IPS-NIHi11 (cell line): ENCODE measurements around the gene TAOK2.

Source experiments
- DNase-seq: peaks from one replicate; pipeline ENCODE4 v3.0.0; 2012; ENCODE audit warnings: mixed read lengths, low spot score

The TAOK2 gene

DNA sequence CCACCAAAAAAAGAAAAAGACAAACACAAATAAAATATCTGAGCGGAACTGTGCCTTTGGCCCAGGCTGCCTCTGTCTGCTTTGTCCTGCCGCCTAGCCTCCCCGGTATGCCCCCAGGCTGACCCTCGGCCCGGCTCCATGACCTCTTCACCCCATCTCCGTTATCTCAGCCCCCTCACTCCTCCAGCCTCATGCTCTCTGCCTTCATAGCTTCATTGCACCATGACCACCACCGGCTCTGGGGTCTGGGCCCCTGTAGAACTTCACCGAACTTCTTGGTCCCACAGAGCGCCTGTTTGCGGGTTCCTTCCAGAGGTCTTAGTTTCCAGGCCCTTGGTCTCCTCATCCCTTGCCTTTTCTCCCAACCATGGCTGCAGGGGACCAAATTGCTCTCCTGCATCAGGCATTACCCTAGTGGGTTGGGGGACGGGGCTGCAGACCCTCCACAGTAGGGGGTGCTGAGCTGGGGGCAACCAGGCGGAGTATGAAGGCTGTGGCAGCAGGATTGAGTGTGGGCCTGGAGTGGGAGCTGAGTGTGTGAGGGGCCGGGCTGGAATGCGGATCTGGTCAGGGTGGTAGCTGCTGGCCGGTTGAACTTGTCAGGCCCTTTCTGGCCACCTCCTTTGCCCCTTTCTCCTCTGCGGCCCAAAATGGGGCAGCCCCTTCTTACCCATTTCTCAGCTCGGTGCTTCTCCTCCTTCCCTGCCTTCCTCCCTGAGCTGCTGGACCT, 14.8 kb downstream of the TAOK2 start:
- no peak for DNase-seq

DNA sequence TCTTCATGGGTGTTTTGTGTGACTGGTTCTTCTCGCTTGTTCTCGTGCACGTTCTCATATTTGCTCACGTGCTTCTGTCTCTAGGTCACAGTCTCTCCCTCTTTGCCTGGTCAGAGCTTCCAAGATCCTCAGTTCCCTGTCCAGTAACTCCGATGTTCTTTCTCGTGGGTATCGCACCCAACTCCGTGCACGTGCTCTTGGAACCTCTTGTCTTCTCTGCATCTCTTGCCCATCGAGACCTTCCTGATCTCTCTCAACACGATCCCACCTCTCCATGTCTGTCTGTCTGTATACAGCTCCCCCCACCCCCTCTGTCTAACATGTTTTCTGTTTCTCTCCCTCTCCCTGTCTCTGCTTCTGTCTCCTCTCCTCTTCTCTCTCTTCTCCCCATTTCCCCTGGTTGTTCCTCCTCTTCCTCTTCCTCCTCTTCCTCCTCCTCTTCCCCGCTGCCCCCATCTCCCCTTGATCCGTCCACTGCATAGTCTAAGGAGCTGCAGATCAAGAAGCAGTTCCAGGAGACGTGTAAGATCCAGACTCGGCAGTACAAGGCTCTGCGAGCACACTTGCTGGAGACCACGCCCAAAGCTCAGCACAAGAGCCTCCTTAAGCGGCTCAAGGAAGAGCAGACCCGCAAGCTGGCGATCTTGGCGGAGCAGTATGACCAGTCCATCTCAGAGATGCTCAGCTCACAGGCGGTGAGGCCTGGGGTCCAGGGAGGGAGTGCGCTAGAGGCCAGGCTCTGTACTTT, 15.6 kb downstream of the TAOK2 start:
- DNase-seq = no peak

DNA sequence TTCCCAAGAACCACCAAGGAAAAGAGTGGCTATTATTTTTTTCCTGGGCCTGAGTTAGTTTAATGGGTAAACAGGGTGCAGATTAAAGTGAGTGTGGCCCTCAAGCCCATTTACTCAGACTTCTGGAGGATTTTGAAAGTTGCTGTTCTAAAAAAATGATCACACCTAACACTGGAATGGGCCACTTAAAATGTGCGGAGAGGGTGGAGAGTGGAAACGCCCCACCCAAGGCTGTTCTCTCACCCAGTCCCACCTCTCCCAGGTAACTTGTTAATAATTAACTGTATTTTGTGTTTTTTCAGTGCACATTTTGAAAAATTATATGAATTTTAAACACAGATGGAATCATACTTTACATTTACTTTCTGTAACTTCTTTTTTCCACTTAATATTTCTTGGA, 16.4 kb downstream of the TAOK2 start:
- DNase-seq = no peak

DNA sequence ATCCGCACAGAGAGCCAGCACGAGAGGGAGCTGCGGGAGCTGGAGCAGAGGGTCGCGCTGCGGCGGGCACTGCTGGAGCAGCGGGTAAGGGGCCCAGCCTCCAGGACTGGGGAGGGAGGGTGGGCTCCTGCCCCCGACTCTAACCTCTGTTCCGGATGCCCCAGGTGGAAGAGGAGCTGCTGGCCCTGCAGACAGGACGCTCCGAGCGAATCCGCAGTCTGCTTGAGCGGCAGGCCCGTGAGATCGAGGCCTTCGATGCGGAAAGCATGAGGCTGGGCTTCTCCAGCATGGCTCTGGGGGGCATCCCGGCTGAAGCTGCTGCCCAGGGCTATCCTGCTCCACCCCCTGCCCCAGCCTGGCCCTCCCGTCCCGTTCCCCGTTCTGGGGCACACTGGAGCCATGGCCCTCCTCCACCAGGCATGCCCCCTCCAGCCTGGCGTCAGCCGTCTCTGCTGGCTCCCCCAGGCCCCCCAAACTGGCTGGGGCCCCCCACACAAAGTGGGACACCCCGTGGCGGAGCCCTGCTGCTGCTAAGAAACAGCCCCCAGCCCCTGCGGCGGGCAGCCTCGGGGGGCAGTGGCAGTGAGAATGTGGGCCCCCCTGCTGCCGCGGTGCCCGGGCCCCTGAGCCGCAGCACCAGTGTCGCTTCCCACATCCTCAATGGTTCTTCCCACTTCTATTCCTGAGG, 17.4 kb downstream of the TAOK2 start:
- no peak for DNase-seq

DNA sequence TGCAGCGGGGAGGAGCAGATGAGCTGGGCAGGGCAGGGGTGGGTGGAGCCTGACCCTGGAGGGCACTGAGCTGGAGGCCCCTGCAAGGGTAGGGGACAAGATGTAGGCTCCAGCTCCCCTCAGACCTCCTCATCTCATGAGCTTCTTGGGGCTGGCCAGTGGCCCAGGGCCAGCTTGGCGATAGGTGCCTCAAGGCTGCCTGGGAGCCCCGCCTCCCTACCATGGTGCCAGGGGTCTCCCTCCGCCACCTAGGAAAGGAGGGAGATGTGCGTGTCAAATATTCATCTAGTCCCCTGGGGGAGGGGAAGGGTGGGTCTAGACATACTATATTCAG, 17.9 kb downstream of the TAOK2 start:
- DNase-seq = no peak

DNA sequence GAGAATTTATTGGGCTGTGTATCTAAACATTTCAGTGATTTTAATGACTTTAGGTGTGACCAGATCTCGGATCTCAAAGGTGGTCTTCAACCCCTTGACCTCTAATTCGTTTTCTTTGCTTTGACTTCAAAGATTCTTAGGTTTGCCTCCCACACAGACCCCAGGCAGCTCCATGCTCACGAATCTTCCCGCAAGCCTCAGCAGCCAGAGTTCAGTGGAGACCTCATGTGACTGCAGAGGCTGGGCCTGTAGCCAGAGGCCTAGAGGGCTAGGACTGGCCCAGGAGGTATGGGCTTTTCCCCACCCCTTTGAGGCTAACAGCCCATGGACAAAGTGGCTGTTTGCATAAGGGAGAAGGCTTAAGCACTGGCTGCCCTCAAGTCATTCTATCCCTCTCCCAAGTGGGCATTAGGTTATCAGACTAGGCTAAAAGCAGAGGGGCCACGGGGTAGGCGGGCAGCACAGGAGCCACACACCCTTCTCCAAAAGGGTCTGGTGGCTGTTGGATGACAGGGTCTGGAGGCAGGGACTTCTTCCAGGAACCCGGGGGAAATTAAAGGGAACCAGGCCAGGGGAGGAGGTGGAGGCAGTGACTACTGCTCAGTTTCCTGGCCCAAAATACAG, 18.8 kb downstream of the TAOK2 start:
- no peak for DNase-seq

DNA sequence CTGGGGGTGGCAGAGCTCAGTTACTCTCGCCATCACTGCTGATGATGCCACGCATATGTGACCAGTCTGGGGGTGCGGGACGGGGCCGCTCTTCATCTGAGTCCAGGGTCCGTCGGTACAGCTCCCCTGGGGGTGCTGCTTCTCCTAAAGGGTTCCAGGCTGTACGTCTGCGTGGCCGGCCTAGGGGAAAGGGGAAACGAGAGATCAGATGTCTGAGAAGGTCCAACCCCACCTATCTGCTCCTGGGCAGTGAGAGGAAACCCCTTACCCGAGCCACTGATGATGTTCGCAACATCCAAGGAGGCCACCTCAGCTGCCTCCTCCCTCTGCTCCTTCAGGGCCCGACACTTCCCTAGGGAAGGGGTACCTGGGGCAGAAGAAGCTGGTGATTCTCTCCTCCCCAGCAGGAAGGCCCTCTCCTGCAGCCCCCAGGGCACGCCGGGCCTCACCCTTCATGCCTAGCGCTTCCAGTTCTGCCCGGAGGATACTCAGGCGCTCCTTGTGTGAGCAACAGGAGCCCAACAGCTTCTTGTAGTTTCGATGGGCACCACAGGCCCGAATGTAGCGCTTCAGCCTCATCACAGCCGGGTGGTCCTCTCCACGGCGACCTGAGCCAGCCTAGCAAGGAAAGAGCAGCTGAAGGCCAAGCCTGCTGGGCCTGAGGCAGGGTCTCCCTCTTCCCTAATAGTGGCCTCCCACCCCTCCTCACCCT, 19.7 kb downstream of the TAOK2 start:
- no peak for DNase-seq

DNA sequence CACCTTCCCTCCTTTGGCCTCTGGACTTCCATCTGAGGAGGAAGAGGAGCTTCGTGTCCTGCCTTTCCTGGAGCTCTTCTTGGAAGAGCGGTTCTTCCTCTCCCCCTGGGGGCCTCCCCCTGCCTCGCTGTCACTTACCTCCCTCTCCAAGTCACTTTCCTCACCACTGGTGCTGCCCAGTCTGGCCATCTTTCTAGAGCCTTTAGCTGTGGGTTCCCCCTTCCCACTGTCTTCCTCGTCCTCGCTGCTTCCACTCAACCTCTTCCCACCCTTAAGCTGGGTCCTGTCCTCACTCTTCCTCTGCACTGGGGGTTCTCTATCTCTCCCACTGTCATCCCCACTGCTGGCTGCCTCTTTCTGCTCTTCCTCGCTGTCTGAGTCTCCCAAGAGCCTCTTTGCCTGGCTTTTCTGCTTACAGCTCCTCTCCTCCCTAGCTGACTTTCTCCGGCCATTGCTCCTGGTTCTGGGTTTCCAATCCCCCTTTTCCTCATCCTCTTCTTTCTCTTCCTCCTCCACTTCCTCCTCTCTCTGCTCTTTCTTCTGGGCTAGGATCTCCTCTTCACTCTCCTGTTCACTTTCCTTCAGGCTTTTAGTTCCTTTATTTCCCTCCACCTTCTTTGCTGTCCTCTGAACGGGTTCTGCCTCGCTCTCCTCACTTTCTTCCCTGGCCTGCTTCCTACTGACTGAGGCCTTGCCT, 20.4 kb downstream of the TAOK2 start:
- no peak for DNase-seq

DNA sequence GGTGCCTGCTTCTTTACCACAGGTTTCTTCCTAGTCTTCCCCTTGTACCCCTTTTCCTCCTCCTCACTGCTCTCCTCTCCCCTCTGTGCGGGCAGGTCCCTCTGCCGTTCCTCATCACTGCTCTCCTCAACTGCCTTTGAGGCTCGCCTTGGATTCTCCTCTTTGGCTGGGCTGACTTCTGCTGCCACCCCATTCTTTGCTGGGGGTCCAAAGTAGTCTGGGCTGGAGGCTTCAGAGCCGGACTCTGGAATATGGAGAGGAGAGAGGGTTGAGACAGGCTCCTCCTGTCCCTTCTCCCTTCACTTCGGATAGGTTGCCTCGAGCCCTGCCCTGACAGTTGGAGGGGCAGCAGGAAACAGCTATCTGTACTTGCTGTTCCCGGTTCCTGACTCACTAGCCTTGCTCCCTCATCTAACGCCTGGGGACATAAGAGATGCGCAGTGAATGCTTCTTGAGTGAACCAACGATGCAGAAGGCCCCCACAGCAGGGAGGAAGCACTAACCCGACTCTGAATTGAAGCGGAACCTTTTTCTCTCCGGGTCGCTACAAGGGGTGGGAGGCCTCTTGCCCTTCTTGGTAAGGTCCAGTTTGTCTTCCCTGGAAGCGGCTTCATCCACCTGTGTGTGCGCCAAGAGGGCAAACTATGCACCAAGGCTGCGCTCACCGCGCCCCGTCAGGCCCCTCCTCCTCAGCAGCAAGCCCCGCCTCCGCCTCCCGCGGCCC, 21.1 kb downstream of the TAOK2 start:
- peak; percentile 94 for DNase-seq

DNA sequence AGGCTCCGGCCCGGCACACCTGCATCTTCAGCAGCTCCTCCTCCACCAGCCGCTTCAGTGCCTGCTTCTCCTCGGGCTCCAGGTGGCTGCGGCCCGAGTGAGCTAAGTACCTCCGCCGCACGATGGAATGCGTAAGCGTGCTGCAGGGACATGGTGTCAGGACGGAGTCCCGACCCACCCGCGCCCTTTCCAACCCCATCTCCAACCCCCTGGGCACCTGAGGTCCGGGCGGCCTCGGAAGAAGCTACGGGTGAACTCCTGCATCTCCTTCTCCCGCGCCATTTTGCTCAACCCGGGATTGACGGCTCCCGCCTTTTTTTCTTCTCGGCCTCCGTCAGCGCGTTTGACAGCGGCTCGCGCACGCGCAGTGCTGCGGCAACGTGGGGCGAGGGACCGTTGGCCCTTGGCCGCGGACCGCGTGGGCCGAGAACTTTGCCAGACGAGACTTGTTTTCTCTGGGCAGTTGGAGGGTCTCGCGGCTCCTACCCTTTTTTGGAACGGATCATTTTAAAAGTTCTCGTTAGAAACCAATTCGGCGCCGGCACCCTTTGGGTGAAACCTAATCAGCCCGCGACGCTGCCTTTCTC, 21.7 kb downstream of the TAOK2 start, which contains the start of gene HIRIP3:
TSS of gene HIRIP3 (minus strand) at position 294 of the 587 bp plus-strand sequence. CDS start at position 282, 12 bp downstream.
- DNase-seq = peak; percentile 90

DNA sequence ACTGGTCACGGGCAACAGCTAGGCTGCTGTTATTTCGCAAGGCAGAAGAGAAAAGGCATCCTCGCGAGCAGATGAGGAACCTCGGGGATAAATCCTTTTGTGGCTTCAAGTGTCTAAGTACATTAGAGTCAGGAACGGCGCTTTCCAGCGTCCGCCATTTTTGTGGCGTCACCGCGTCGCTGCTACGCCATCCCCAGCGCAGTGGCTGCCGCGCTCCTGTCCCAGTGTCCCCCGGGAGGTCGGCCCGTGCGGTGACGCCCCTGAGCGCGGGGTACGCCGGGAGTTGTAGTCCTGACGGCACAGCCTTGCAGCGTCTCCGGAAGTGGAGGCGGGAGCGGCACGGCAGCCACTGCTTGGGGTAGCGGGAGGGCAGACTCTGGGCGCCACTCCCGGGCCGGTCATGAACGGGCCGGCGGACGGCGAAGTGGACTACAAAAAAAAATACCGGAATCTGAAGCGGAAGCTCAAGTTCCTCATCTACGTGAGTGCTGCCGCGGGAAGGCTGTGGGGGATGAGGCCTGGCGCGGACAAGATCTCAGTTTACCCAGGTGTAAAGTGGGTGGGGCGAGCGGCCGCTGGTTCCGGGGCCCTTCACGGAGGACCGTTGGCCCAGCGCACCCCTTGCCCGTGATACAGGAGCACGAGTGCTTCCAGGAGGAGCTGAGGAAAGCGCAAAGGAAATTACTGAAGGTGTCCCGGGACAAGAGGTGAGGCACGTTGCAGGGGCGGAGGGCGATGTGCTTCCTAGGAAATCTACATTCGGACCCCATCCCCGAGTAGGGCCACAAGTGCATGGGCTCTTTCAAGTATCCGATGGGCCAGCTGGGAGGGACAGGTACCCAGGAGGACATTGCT, 22.5 kb downstream of the TAOK2 start, which contains the start of gene INO80E:
TSS of gene INO80E (plus strand) at position 331 of the 855 bp plus-strand sequence. CDS start at position 401, 70 bp downstream.
- peak; percentile 100 for DNase-seq

DNA sequence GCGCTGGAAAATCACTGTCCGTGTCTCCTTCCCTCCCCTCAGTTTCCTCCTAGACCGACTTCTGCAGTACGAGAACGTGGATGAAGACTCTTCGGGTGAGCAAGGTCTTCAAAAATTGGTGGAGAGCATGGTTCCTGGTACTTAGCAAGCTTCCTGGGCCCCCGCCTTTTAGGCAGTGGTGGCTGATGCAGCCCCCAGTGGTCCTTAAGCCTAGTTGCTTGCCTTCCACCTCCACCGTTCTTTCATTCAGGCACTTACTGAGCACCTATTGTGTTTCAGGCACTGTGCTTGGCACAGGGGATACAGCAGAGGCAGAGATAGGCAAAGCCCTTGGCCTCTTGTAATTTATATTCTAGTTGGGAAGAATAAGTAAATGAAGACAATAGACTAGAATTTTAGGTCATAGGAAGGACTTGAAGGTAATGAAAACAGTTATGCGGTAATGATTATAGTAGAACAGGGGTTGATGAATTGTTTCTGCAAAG, 23.1 kb downstream of the TAOK2 start:
- no peak for DNase-seq

DNA sequence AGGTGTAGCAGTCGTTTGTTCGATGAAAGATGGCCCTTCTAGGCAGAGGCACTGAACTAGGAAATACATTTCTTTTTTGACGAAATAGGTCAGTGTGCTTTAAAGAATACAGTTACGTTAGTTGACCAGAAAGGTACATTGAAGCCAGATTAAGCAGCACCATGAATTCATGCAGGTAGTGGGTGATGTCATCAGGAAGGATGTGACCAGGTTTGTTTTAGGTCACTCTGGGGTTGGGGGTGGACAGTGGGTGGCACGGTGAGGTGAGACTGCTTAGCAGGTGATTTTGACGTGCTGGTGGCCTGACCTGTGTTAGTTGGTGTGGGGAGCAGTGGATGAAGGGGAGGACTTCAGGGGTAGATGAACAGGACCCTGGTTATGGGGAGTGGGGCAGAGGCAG, 25.9 kb downstream of the TAOK2 start:
- no peak for DNase-seq

DNA sequence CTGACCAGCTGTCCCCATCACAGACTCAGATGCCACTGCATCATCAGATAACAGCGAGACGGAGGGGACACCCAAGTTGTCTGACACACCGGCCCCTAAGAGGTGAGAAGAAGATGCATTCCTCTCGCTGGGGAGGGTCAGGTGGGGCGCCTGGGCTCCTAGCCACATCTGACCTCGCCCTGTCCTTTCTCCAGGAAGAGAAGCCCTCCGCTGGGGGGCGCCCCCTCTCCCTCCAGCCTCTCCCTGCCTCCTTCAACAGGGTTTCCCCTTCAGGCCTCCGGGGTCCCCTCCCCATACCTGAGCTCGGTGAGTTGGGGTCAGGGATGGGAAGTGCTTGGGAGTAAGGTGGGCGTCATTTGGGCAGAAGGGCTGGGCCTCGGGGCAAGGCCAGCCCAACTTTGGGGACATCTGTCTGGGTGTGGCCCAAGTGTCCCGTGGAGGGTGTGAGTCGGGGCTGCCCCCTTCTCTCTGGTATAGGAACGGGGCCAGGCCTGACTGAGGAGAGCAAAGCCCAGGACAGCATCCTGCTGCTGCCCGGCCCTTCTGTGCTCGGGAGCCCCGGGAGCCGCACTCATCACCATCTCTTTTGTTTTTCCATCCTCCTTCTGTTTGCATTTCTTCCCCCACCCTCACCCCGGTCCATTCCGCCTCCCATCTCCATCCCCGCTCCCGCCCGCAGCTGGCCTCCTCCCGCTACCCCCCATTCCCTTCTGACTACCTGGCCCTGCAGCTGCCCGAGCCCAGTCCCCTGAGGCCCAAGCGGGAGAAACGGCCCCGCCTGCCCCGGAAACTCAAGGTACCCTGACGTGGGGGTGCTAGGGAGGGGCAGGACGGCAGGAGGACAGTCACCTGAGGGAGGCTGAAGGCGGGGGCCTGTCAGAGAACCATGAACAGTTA, 27.3 kb downstream of the TAOK2 start:
- DNase-seq = no peak

DNA sequence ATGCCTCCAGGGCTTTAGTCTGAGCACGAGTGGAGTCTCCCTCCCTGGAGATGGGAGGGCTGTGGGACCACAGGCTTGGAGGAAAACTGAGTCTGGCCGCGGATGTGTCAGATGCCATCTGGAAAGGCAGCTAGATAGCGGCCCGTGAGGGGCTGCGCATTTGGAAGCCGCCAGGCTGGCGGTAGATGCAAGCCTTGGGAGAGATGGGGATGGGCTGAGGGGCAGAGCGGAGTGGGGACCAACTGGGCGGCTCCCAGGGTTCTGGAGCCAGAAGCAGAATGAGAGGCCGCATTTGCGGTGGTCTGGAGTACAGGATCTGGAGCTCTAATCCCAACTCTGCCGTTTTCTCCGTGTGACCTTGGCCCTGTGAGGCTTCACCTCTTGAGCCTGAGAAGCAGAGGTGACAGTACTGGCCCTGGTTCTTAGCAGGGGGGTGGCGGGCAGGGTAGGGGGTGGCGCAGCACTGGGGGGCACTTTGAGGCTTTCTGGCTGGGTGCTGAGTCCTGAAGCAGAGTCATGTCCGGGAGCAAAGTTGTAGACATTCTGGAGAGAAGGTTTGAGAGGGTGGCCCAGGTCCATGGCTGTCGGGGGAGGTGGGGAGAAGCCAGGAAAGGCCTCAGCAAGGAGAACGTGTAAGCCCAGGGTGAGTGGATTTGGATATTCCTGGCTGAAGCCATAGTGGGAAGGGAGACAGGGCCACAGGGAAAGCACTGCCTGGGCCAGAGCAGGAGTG, 29.1 kb downstream of the TAOK2 start:
- DNase-seq = no peak

DNA sequence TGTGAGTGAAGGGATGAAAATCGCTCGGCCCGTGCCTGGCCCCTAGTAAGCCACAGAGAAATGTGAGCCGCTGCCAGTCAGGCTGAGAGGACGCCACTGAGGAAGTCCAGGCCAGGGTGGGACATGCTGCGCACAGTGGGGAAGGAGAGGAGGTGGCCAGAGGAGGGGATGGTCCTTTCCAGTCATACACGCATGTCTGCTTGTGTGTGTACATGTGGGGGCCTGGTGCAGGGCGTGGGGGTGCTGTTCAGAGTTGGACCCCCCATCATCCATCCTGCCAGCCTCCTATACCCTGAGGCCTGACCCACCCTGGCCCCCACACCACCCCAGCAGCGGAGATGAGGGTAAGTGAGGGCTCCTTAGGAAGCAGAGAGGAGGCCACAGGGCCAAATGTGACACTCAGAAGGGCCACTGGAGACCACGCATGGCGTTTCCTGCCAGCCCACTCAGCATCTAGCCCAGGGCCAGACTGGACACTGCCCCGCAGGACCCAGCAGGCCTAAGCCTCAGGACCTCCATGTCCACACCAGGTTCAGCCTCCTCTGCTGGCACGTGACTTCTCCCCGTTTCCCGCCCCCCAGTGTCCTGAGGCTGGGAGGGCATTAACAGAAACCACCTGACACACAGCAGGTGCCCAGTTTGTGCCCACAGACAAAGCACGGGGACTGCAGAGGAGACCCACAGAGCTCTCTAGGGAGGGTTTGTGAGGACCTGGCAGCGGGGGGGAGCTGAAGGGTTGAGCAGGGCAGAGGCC, 30.2 kb downstream of the TAOK2 start:
- no peak for DNase-seq

DNA sequence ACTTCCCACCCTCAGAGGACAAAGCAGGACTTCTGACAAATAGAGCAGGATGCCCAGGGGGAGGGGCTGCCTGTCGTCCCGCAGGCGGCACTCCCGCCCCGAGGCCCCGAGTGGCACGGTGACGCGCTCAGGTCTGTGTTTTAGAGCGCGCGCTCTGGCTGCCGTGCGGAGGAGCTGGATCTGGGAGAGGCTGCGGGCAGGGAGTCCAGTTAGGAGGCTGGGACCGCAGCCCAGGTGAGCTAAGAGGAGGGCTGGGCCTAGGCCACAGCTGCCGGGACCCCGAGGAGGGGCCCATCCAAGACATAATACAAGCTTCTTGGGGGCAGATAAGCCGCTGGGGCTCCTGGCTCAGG, 30.7 kb downstream of the TAOK2 start:
- DNase-seq = no peak
